NCI-H82 (cell line): ENCODE results near the gene KLHL42.

ENCODE experiments used
- DNase-seq: peaks from one replicate; lab custom pipeline; 2025; lab: John Stamatoyannopoulos, UW

KLHL42 gene

GRCh38 chr12:27780612-27781408 is 777 bp downstream of the KLHL42 start:
- DNase-seq, result peak; percentile 61

GRCh38 chr12:27781680-27782079 is 1.6 kb downstream of the KLHL42 start:
- no peak for DNase-seq

- DNase-seq, result no peak
Observed at GRCh38 chr12:27782481-27782880, 2.4 kb downstream of the KLHL42 start.

GRCh38 chr12:27785882-27786570 is 6.0 kb downstream of the KLHL42 start:
- no peak for DNase-seq

- DNase-seq, result no peak
Observed at GRCh38 chr12:27787559-27787958, 7.5 kb downstream of the KLHL42 start.

- DNase-seq, result no peak
Observed at GRCh38 chr12:27790179-27790578, 10.1 kb downstream of the KLHL42 start.

- peak; percentile 43 for DNase-seq
Observed at GRCh38 chr12:27794818-27795584, 15.0 kb downstream of the KLHL42 start.

GRCh38 chr12:27796128-27796527 is 16.1 kb downstream of the KLHL42 start:
- no peak for DNase-seq

GRCh38 chr12:27797301-27798025 is 17.4 kb downstream of the KLHL42 start:
- DNase-seq, result no peak

GRCh38 chr12:27800819-27801218 is 20.8 kb downstream of the KLHL42 start:
- no peak for DNase-seq

- no peak for DNase-seq
Observed at GRCh38 chr12:27801630-27802029, 21.6 kb downstream of the KLHL42 start.

- no peak for DNase-seq
Observed at GRCh38 chr12:27802511-27802910, 22.5 kb downstream of the KLHL42 start.

GRCh38 chr12:27802936-27803335 is 22.9 kb downstream of the KLHL42 start:
- no peak for DNase-seq

- no peak for DNase-seq
Observed at GRCh38 chr12:27805238-27805637, 25.2 kb downstream of the KLHL42 start.

GRCh38 chr12:27806259-27806658 is 26.2 kb downstream of the KLHL42 start:
- no peak for DNase-seq

- DNase-seq, result no peak
Observed at GRCh38 chr12:27807063-27807703, 27.1 kb downstream of the KLHL42 start.

- peak; percentile 23 for DNase-seq
Observed at GRCh38 chr12:27808841-27809240, 28.8 kb downstream of the KLHL42 start.

- DNase-seq, result no peak
Observed at GRCh38 chr12:27810756-27811155, 30.7 kb downstream of the KLHL42 start.

GRCh38 chr12:27812502-27812901 is 32.5 kb downstream of the KLHL42 start:
- DNase-seq, result no peak

- no peak for DNase-seq
Observed at GRCh38 chr12:27814411-27814810, 34.4 kb downstream of the KLHL42 start.

- DNase-seq, result no peak
Observed at GRCh38 chr12:27814851-27815591, 35.0 kb downstream of the KLHL42 start.
